ENCODE data around the gene BGN.

The BGN gene

GRCh38 chrX:153460826-153461225 is 34.0 kb upstream of the BGN start:
- FAIRE-seq (no peak), DNase-seq (ENCODE audit: low spot score) (peak; percentile 8)

GRCh38 chrX:153462291-153462690 is 32.5 kb upstream of the BGN start:
- FAIRE-seq = no peak
- DNase-seq (ENCODE audit: low spot score) = no peak

GRCh38 chrX:153463031-153463430 is 31.7 kb upstream of the BGN start:
- no peak for DNase-seq (ENCODE audit: low spot score)
- FAIRE-seq = no peak

- FAIRE-seq = no peak
- no peak for DNase-seq (ENCODE audit: low spot score)
These were observed 31.2 kb upstream of the BGN start for GRCh38 chrX:153463556-153463955.

GRCh38 chrX:153464116-153464515 is 30.7 kb upstream of the BGN start:
- no peak for DNase-seq (ENCODE audit: low spot score)
- no peak for FAIRE-seq

GRCh38 chrX:153465691-153466380 is 28.9 kb upstream of the BGN start:
- FAIRE-seq = no peak

GRCh38 chrX:153468008-153468580 is 26.7 kb upstream of the BGN start:
- DNase-seq (ENCODE audit: low spot score) (no peak), FAIRE-seq (no peak)

More at GRCh38 chrX:153465691-153466380, 28.9 kb upstream of the BGN start:
- no peak for DNase-seq (ENCODE audit: low spot score)

GRCh38 chrX:153469811-153470410 is 24.9 kb upstream of the BGN start:
- DNase-seq (ENCODE audit: low spot score) (peak; percentile 8), FAIRE-seq (no peak)

GRCh38 chrX:153470411-153471363 is 24.1 kb upstream of the BGN start, which contains the start of gene HAUS7:
Gene HAUS7 (minus strand): TSS chrX:153470576. CDS start chrX:153470557, 19 bp downstream.
- FAIRE-seq = no peak

GRCh38 chrX:153471663-153472280 is 23.0 kb upstream of the BGN start:
- DNase-seq (ENCODE audit: low spot score) (no peak), FAIRE-seq (no peak)

More at GRCh38 chrX:153470411-153471363, 24.1 kb upstream of the BGN start, which contains the start of gene HAUS7:
- DNase-seq (ENCODE audit: low spot score) = peak; percentile 76

- no peak for FAIRE-seq
These were observed 21.7 kb upstream of the BGN start for GRCh38 chrX:153473126-153473525.

GRCh38 chrX:153474266-153474665 is 20.5 kb upstream of the BGN start:
- no peak for FAIRE-seq
- DNase-seq (ENCODE audit: low spot score) = no peak

More at GRCh38 chrX:153473126-153473525, 21.7 kb upstream of the BGN start:
- DNase-seq (ENCODE audit: low spot score) = no peak

GRCh38 chrX:153474718-153475117 is 20.1 kb upstream of the BGN start:
- no peak for FAIRE-seq

GRCh38 chrX:153475271-153475670 is 19.5 kb upstream of the BGN start:
- DNase-seq (ENCODE audit: low spot score) (no peak), FAIRE-seq (no peak)

More at GRCh38 chrX:153474718-153475117, 20.1 kb upstream of the BGN start:
- no peak for DNase-seq (ENCODE audit: low spot score)

GRCh38 chrX:153475751-153476281 is 19.0 kb upstream of the BGN start:
- no peak for FAIRE-seq
- no peak for DNase-seq (ENCODE audit: low spot score)

GRCh38 chrX:153476666-153477363 is 18.0 kb upstream of the BGN start:
- DNase-seq (ENCODE audit: low spot score) (no peak), FAIRE-seq (no peak)

- DNase-seq (ENCODE audit: low spot score) (no peak), FAIRE-seq (no peak)
These were observed 17.4 kb upstream of the BGN start for GRCh38 chrX:153477364-153477857.

- FAIRE-seq (no peak), DNase-seq (ENCODE audit: low spot score) (no peak)
These were observed 16.9 kb upstream of the BGN start for GRCh38 chrX:153477901-153478300.

GRCh38 chrX:153478746-153479145 is 16.0 kb upstream of the BGN start:
- FAIRE-seq = no peak

GRCh38 chrX:153481043-153481442 is 13.7 kb upstream of the BGN start:
- FAIRE-seq = no peak

More at GRCh38 chrX:153478746-153479145, 16.0 kb upstream of the BGN start:
- DNase-seq (ENCODE audit: low spot score) = no peak

More at GRCh38 chrX:153481043-153481442, 13.7 kb upstream of the BGN start:
- DNase-seq (ENCODE audit: low spot score) = no peak
